Panc1 (cell line): ENCODE results near the gene STAG2.

Source experiments
- CTCF ChIP-seq: fragments of 450-650 bp; IDR thresholded peaks from 2 replicates; pipeline ENCODE4 v1.5.1; 2017; ENCODE audit warnings: mild to moderate bottlenecking
- POLR2AphosphoS5 ChIP-seq: IDR thresholded peaks from 2 replicates; pipeline ENCODE4 v1.6.1; 2012; ENCODE audit warnings: mild to moderate bottlenecking, low read depth, low read length, moderate library complexity
- SIN3A ChIP-seq: IDR thresholded peaks from 2 replicates; pipeline ENCODE4 v1.6.1; 2012; ENCODE audit warnings: low read depth, mild to moderate bottlenecking, low read length, moderate library complexity, borderline replicate concordance; ENCODE audit not compliant: insufficient read depth
- TCF7L2 ChIP-seq: IDR thresholded peaks from 2 replicates; pipeline ENCODE4 v1.6.1; 2011; ENCODE audit warnings: mild to moderate bottlenecking, low read depth, low read length, inconsistent platforms
- TF ChIP-seq, protein P1 (sequence below), 2 experiments: IDR thresholded peaks; 2 replicates each; pipeline ENCODE4 v1.6.1; 2011 to 2012; ENCODE audit warnings: low read depth in 2 of 2, control low read depth in 1 of 2, low read length in 1 of 2, mild to moderate bottlenecking in 1 of 2, moderate library complexity in 1 of 2; ENCODE audit not compliant: insufficient read depth in 1 of 2

GRCh38 chrX:124010157-124010556 lies 48.7 kb downstream of the STAG2 start:
- TF ChIP-seq POLR2AphosphoS5, result no peak
- no peak for TF ChIP-seq CTCF
- TF ChIP-seq, protein P1, sequence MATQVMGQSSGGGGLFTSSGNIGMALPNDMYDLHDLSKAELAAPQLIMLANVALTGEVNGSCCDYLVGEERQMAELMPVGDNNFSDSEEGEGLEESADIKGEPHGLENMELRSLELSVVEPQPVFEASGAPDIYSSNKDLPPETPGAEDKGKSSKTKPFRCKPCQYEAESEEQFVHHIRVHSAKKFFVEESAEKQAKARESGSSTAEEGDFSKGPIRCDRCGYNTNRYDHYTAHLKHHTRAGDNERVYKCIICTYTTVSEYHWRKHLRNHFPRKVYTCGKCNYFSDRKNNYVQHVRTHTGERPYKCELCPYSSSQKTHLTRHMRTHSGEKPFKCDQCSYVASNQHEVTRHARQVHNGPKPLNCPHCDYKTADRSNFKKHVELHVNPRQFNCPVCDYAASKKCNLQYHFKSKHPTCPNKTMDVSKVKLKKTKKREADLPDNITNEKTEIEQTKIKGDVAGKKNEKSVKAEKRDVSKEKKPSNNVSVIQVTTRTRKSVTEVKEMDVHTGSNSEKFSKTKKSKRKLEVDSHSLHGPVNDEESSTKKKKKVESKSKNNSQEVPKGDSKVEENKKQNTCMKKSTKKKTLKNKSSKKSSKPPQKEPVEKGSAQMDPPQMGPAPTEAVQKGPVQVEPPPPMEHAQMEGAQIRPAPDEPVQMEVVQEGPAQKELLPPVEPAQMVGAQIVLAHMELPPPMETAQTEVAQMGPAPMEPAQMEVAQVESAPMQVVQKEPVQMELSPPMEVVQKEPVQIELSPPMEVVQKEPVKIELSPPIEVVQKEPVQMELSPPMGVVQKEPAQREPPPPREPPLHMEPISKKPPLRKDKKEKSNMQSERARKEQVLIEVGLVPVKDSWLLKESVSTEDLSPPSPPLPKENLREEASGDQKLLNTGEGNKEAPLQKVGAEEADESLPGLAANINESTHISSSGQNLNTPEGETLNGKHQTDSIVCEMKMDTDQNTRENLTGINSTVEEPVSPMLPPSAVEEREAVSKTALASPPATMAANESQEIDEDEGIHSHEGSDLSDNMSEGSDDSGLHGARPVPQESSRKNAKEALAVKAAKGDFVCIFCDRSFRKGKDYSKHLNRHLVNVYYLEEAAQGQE (IDR thresholded peaks at IDR 0.05; ENCODE audit: insufficient read depth in 1 of 2, low read depth in 2 of 2, low read length in 1 of 2), result no peak
- TF ChIP-seq SIN3A, result no peak
- TF ChIP-seq TCF7L2, result no peak
